H9 (cell line): ENCODE data around the gene EHHADH. TPM values are rescaled to one million over a fixed set of nuclear protein-coding genes. Genes with fewer than 3 reads are reported as not detected.

ENCODE experiments used
- DNase-seq: peaks from one replicate; pipeline ENCODE4 v3.0.0-alpha.2; 2017
- H2AFZ ChIP-seq: one replicate; pipeline ENCODE4 v1.6.1; 2013; ENCODE audit warnings: mild to moderate bottlenecking, low read length, control low read depth, moderate library complexity
- H2AK5ac ChIP-seq: 2 replicates; pipeline ENCODE4 v1.6.1; 2013; ENCODE audit warnings: low read length, control low read depth, mixed read lengths; ENCODE audit not compliant: insufficient read length
- H2BK120ac ChIP-seq: one replicate; pipeline ENCODE4 v1.6.1; 2013; ENCODE audit warnings: low read depth, mild to moderate bottlenecking, low read length, control low read depth, inconsistent platforms; ENCODE audit not compliant: poor library complexity, severe bottlenecking
- H2BK12ac ChIP-seq: 2 replicates; pipeline ENCODE4 v1.6.1; 2013; ENCODE audit warnings: low read length, control low read depth, mixed read lengths, low read depth; ENCODE audit not compliant: insufficient read length
- H2BK15ac ChIP-seq: 2 replicates; pipeline ENCODE4 v1.6.1; 2013; ENCODE audit warnings: low read depth, low read length, control low read depth
- H2BK20ac ChIP-seq: one replicate; pipeline ENCODE4 v1.6.1; 2013; ENCODE audit warnings: low read depth, mild to moderate bottlenecking, low read length, control low read depth, inconsistent platforms; ENCODE audit not compliant: poor library complexity, severe bottlenecking
- H2BK5ac ChIP-seq: 2 replicates; pipeline ENCODE4 v1.6.1; 2013; ENCODE audit warnings: low read length, control low read depth, mixed read lengths; ENCODE audit not compliant: insufficient read length
- H3K14ac ChIP-seq: 2 replicates; pipeline ENCODE4 v1.6.1; 2013; ENCODE audit warnings: low read length, control low read depth; ENCODE audit not compliant: insufficient read depth
- H3K18ac ChIP-seq: 2 replicates; pipeline ENCODE4 v1.6.1; 2013; ENCODE audit warnings: low read depth, mild to moderate bottlenecking, mixed read lengths, low read length, control low read depth; ENCODE audit not compliant: insufficient read length
- H3K23ac ChIP-seq: 2 replicates; pipeline ENCODE4 v1.6.1; 2013; ENCODE audit warnings: low read length, control low read depth, mixed read lengths, low read depth; ENCODE audit not compliant: insufficient read length
- H3K23me2 ChIP-seq: 2 replicates; pipeline ENCODE4 v1.6.1; 2013; ENCODE audit warnings: low read depth, mild to moderate bottlenecking, mixed read lengths, low read length, control low read depth; ENCODE audit not compliant: insufficient read length, poor library complexity, severe bottlenecking
- H3K27ac ChIP-seq: 2 replicates; pipeline ENCODE4 v1.5.1; 2013; ENCODE audit warnings: low read length, control low read depth, mixed read lengths, low read depth; ENCODE audit not compliant: insufficient read length
- H3K27me3 ChIP-seq: 2 replicates; pipeline ENCODE4 v1.6.1; 2013; ENCODE audit warnings: low read length, control low read depth, inconsistent platforms; ENCODE audit not compliant: insufficient read depth
- H3K4ac ChIP-seq: 2 replicates; pipeline ENCODE4 v1.6.1; 2013; ENCODE audit warnings: low read depth, mild to moderate bottlenecking, control low read depth, inconsistent platforms, low read length, moderate library complexity
- H3K4me1 ChIP-seq: 2 replicates; pipeline ENCODE4 v1.6.1; 2013; ENCODE audit warnings: low read length, control low read depth, inconsistent platforms; ENCODE audit not compliant: insufficient read depth
- H3K4me2 ChIP-seq: 2 replicates; pipeline ENCODE4 v1.6.1; 2013; ENCODE audit warnings: low read length, control low read depth, mixed read lengths; ENCODE audit not compliant: insufficient read length, insufficient read depth
- H3K56ac ChIP-seq: 2 replicates; pipeline ENCODE4 v1.6.1; 2013; ENCODE audit warnings: low read depth, mild to moderate bottlenecking, mixed read lengths, low read length, control low read depth; ENCODE audit not compliant: insufficient read length
- H3K79me1 ChIP-seq: 2 replicates; pipeline ENCODE4 v1.6.1; 2013; ENCODE audit warnings: low read depth, mild to moderate bottlenecking, moderate library complexity, low read length, control low read depth, inconsistent platforms; ENCODE audit not compliant: insufficient read depth, poor library complexity, severe bottlenecking
- H3K79me2 ChIP-seq: 2 replicates; pipeline ENCODE4 v1.6.1; 2013; ENCODE audit warnings: low read length, control low read depth, inconsistent platforms; ENCODE audit not compliant: insufficient read depth
- H3K9ac ChIP-seq: 2 replicates; pipeline ENCODE4 v1.6.1; 2013; ENCODE audit warnings: low read length, control low read depth, mixed read lengths; ENCODE audit not compliant: insufficient read length; ENCODE audit errors: extremely low read depth
- H3K9me3 ChIP-seq: one replicate; pipeline ENCODE4 v1.6.1; 2013; ENCODE audit warnings: low read depth, low read length, inconsistent platforms; ENCODE audit not compliant: control insufficient read depth
- H3T11ph ChIP-seq: one replicate; pipeline ENCODE4 v1.6.1; 2013; ENCODE audit warnings: mild to moderate bottlenecking, low read length, control low read depth, inconsistent platforms
- H4K20me1 ChIP-seq: one replicate; pipeline ENCODE4 v1.6.1; 2013; ENCODE audit not compliant: control insufficient read depth, insufficient read length, insufficient read depth
- H4K5ac ChIP-seq: 2 replicates; pipeline ENCODE4 v1.6.1; 2013; ENCODE audit warnings: low read depth, mild to moderate bottlenecking, mixed read lengths, low read length, control low read depth; ENCODE audit not compliant: insufficient read length
- H4K8ac ChIP-seq: replicated peaks from 2 replicates; pipeline ENCODE4 v1.6.1; 2013; ENCODE audit warnings: low read length, control low read depth, mixed read lengths, low read depth; ENCODE audit not compliant: insufficient read length
- H4K91ac ChIP-seq: 2 replicates; pipeline ENCODE4 v1.6.1; 2013; ENCODE audit warnings: low read depth, mild to moderate bottlenecking, moderate library complexity, mixed read lengths, low read length, control low read depth; ENCODE audit not compliant: insufficient read length
- H3K27ac Mint-ChIP-seq, 3 experiments: 2 replicates in 2 of 3; 3 replicates in 1 of 3; pipeline ENCODE4 v1.8.0; 2020 to 2021; ENCODE audit warnings: mixed read lengths in 3 of 3, mild to moderate bottlenecking in 1 of 3, moderate library complexity in 1 of 3
- H3K27me3 Mint-ChIP-seq: 2 replicates; pipeline ENCODE4 v1.8.0; 2021; ENCODE audit warnings: low read depth, mild to moderate bottlenecking, moderate library complexity, mixed read lengths
- H3K36me3 Mint-ChIP-seq, 3 experiments: 2 replicates in 2 of 3; 3 replicates in 1 of 3; pipeline ENCODE4 v1.8.0; 2020 to 2021; ENCODE audit warnings: low read depth in 3 of 3, mixed read lengths in 3 of 3; ENCODE audit not compliant: insufficient read depth in 1 of 3
- H3K4me1 Mint-ChIP-seq, 2 experiments: 2 replicates each; pipeline ENCODE4 v1.8.0; 2020; ENCODE audit warnings: mixed read lengths in 2 of 2
- H3K4me3 Mint-ChIP-seq, 2 experiments: 2 replicates in 1 of 2; 3 replicates in 1 of 2; pipeline ENCODE4 v1.8.0; 2020 to 2021; ENCODE audit warnings: mild to moderate bottlenecking in 2 of 2, mixed read lengths in 2 of 2, moderate library complexity in 1 of 2
- H3K9me3 Mint-ChIP-seq, 2 experiments: 2 replicates in 1 of 2; 3 replicates in 1 of 2; pipeline ENCODE4 v1.8.0; 2020; ENCODE audit warnings: mild to moderate bottlenecking in 2 of 2, mixed read lengths in 2 of 2, moderate library complexity in 1 of 2
- WGBS: extraction: QIAGEN DNeasy Blood & Tissue Kit; methylation state at CpG from one replicate; pipeline ENCODE4 v1.1.7; 2013; ENCODE audit warnings: missing lambda C conversion rate, low lambda C conversion rate, mixed read lengths; ENCODE audit not compliant: insufficient read length; ENCODE audit errors: extremely low coverage; 5-methylcytosine and 5-hydroxymethylcytosine counted together
- total RNA-seq: library from RNA; stranded (reverse); gene quantifications from 2 replicates; pipeline ENCODE4 v1.2.1, GENCODE V29; 2021
- TF ChIP-seq, protein P1 (sequence below): fragments of 200-600 bp; sonication (generic); conservative IDR thresholded peaks from 3 replicates; pipeline ENCODE4 v1.8.0; 2021; ENCODE audit warnings: antibody characterized with exemption, mild to moderate bottlenecking

The EHHADH gene
- total RNA-seq, 1 experiment from 2014 or later, result 2.1 TPM

DNA sequence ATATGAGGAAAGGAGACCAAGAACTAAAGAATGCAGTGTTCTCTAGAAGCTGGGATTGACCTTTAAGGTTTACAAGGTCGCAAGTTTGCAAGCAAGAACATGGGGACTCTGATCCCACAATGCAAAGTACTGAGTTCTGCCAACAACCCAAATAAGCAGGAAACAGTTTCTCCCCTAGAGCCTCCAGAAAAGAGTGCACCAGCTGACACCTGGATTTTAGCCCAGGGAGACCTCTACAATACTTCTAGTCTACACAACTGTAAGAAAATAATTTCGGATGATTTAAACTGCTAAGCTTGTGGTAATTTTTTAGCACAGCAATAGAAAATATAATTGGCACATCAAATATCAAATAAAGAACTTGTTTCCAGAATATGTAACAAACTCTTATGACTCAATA is 46.4 kb downstream of the EHHADH start:
- Histone ChIP-seq H4K20me1 (no peaks in the 10 kb centered on the region), H2BK20ac (no peak overlapping the region), H3T11ph (no peak overlapping the region), H2AK5ac (no peak overlapping the region), H4K8ac (no peak overlapping the region), H3K9me3 (no peaks in the 10 kb centered on the region), H2BK5ac (no peak overlapping the region), H3K56ac (no peak overlapping the region), H3K4me2 (no peak overlapping the region), H3K4ac (no peak overlapping the region), H3K14ac (no peak overlapping the region), H4K5ac (no peak overlapping the region), H3K23ac (no peak overlapping the region), H2BK12ac (no peak overlapping the region), H4K91ac (no peak overlapping the region), H3K9ac (no peak overlapping the region), H2AFZ (no peak overlapping the region), H3K4me1 (no peaks in the 10 kb centered on the region), H3K27me3 (no peaks in the 10 kb centered on the region), H3K27ac (no peak overlapping the region), H3K79me2 (no peaks in the 10 kb centered on the region; the same call in 1 of the 2 replicates), H2BK15ac (no peak overlapping the region), H2BK120ac (no peak overlapping the region), H3K79me1 (no peaks in the 10 kb centered on the region), H3K23me2 (no peaks in the 10 kb centered on the region), H3K18ac (no peak overlapping the region)
- TF ChIP-seq, protein P1, sequence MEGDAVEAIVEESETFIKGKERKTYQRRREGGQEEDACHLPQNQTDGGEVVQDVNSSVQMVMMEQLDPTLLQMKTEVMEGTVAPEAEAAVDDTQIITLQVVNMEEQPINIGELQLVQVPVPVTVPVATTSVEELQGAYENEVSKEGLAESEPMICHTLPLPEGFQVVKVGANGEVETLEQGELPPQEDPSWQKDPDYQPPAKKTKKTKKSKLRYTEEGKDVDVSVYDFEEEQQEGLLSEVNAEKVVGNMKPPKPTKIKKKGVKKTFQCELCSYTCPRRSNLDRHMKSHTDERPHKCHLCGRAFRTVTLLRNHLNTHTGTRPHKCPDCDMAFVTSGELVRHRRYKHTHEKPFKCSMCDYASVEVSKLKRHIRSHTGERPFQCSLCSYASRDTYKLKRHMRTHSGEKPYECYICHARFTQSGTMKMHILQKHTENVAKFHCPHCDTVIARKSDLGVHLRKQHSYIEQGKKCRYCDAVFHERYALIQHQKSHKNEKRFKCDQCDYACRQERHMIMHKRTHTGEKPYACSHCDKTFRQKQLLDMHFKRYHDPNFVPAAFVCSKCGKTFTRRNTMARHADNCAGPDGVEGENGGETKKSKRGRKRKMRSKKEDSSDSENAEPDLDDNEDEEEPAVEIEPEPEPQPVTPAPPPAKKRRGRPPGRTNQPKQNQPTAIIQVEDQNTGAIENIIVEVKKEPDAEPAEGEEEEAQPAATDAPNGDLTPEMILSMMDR, result no peak
- H3K9me3 Mint-ChIP-seq, result no peaks in the 10 kb centered on the region
- H3K27ac Mint-ChIP-seq, result no peak overlapping the region
- peaks cover 2 to 3% of the 10 kb centered on the region in 2 experiments; a peak in 3 of 4 replicates for H3K4me1 Mint-ChIP-seq
- H3K27me3 Mint-ChIP-seq, result no peaks in the 10 kb centered on the region
- no peak overlapping the region for H3K4me3 Mint-ChIP-seq
- H3K36me3 Mint-ChIP-seq, result no peaks in the 10 kb centered on the region
- WGBS, result no CpG with 5 or more reads among the region's 2 CpGs
- no peak for DNase-seq
